ENCODE data around the gene CTDSPL.

Gene CTDSPL

DNA sequence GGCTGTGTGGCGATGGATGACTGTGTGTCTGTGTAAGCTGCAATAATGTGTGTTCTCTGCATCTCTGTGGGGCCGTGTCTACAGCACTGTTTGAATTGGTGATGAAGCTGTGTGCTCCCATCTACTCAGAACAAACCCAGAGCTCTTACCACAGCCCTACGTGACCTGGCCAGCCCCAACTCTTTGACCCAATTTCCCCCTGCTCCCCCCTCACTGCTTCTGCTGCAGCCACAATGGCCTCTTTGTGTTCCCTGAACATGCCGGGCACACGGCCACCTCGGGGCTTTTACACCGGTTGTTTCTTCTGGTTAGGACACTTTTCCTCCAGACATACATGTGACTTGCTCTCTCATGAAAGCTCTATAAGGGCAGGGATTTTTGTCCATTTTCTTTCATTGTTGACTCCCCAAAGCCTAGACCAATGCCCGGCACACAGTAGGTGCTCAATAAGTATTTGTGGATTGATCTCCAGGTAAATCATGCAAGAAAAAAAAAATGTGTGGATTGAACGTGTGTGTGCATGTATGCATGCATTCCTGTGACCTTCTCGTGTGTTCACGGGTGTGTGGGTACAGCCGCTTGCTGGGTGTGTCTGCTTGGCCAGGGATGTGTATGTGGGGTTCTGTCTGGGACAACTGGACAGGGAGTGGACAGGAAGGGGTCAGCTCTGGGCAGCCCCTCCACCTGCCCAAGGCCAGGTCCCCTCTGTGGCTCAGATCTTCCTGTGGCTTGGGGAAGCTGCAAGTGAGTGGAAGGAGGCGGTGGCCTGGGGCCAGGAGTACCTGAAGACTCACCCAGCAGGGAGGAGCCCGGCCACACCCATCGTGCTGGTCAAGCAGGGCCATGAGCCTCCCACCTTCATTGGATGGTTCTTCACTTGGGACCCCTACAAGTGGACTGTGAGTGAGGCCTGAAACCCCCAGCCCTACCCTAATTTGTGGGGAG, 143.7 kb downstream of the CTDSPL start:
- DNase-seq, result no peak

- no peak for DNase-seq
Observed at GRCh38 chr3:38006031-38006430, 144.4 kb downstream of the CTDSPL start.

DNA sequence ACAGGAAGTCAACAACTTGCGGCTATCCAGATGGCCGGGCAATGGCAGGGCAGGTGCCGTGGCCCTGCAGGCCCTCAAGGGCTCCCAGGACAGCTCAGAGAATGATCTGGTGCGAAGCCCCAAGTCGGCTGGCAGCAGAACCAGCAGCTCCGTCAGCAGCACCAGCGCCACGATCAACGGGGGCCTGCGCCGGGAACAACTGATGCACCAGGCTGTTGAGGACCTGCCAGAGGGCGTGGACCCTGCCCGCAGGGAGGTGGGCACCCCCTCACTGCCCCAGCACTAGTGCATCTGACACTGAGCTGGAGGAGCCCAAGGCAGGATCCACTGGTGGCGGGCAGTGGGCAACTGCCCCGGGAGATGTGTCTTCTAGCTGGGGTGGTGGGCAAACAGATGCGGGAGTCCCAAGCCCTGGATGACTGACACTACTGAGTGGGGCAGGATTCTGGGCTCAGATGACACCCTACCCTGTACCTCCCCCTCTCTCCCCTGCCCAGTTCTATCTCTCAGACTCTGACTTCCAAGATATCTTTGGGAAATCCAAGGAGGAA, 144.8 kb downstream of the CTDSPL start:
- DNase-seq, result no peak

- DNase-seq, result no peak
Observed at GRCh38 chr3:38007754-38008090, 146.0 kb downstream of the CTDSPL start.

DNA sequence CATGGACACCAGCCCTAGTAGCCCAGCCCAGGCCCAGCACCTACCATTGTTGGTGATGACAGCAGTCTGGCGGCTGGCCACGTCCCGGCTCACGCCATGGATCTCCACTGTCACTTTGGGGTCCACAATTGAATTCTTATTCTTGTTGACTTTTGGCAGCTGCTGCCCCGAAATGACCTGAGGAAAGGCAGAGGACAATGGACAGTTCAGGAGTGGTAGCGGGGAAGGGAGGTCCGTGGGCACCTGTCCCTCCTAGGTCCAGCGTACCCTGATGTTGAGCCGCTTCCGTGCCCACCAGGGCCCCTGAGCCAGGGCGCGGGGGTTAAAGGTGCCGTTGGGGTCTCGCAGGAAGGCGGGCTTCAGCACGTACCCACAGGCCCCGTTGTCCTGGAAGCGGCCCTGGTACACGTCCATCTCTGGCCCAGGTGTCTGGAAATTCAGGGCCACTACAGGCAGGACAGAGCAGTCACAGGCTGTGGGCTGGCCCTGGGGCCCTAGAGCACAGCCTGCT, 146.6 kb downstream of the CTDSPL start:
- no peak for DNase-seq

- no peak for DNase-seq
Observed at GRCh38 chr3:38008971-38009580, 147.4 kb downstream of the CTDSPL start.

DNA sequence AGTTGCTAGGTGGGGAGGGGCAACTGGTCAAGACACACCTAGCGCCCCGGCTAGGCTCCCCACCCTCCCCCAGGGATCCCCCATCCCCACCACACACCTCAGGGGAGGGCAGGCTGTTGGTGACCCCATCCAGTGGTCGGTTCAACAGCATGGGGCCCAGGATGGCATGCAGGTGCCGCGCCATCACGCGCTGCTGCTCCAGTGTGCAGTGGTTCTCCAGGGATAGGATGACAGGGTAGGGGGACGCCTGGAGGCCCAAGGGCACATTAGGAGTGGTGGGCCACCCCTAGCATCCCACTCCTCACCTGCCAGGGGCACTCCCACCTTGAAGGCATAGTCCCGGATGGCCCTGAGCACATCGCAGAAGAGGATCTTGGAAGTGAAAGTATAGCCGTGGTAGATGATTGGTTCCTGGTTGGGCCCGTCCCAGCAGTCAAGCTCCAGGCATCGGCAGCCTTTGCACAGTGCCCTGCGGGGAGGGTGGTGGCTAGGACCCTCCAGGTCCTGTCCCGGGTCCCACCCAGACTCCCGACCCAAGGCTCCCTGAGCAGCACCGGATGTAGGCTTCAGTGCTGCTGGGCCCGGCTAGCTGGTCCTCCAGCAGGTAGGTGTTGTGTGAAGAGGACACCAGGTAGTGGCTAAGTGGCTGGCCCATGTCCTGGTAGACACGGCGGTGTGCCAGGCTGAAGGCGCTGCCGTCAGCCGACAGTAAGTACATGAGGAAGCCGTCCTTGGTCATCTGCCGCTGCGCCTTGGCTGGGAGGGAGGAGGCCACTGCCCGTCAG, 148.3 kb downstream of the CTDSPL start:
- DNase-seq, result no peak

DNA sequence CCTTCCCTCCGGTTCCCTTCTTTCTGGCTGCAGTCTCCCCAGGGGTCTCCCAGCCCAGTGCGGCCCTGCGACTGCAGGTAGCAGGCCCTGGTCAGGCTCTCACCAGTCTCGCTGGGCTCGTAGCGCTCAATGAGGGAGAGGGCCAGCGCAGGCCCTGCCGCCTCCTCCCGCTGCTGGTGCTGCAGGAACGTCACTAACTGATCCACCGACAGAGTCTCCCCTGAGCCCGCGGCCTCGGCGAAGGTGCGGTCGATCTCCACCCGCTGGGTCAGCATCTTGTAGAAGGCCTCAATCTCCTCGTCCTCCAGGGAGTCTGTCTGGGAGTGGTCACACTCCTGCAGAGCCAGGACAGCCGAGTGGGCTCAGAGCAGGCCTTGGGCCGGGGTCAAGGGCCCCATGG, 149.4 kb downstream of the CTDSPL start:
- no peak for DNase-seq

- DNase-seq, result no peak
Observed at GRCh38 chr3:38015485-38015884, 153.8 kb downstream of the CTDSPL start.

GRCh38 chr3:38015984-38016383, 154.3 kb downstream of the CTDSPL start:
- no peak for DNase-seq

- DNase-seq, result no peak
Observed at GRCh38 chr3:38016410-38016809, 154.7 kb downstream of the CTDSPL start.

GRCh38 chr3:38016847-38017444, 155.3 kb downstream of the CTDSPL start:
- no peak for DNase-seq

DNA sequence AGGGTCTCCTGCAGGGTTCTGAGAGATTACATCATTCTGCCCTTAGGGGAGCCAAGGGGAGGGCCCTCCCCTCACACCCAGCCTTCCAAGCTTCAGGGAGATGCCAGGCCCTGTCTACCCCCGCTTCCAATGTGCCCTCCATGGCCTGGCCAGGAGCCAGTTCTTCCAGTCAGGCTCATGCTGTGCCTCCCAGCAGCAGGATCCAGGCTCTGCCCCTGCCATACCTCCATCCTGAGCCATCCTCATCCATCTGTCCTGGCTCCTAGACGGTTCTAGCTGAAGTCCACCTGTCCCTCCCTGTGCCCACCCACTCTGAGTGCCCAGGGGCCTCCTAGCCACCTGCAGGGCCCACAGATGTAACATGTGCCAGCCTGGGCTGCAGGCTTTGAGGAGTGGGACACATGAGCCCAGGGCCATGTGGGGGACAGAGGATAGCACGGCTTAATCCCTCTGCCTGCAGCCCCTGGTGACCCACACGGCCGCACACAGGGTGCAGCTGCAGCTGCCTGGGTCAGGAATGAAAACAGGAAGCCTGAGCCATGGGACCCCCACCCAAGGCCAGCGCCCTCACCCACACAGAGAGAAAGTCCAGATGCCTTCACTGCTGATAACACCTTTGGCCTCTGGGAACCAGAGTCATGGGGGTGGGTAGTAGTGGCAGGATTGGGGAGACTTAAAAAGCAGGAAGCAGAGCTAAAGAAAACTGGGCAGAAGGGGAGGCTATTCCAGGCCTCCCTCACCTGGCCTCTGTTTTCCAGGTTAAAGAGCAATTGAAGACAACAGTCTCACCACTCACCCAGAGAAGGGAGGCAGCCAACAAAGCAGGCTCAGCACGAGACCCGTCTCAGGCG, 156.0 kb downstream of the CTDSPL start:
- no peak for DNase-seq

- DNase-seq, result no peak
Observed at GRCh38 chr3:38018296-38019266, 156.9 kb downstream of the CTDSPL start.

GRCh38 chr3:38019658-38020341, 158.1 kb downstream of the CTDSPL start:
- DNase-seq, result no peak

- no peak for DNase-seq
Observed at GRCh38 chr3:38020342-38020726, 158.7 kb downstream of the CTDSPL start.

DNA sequence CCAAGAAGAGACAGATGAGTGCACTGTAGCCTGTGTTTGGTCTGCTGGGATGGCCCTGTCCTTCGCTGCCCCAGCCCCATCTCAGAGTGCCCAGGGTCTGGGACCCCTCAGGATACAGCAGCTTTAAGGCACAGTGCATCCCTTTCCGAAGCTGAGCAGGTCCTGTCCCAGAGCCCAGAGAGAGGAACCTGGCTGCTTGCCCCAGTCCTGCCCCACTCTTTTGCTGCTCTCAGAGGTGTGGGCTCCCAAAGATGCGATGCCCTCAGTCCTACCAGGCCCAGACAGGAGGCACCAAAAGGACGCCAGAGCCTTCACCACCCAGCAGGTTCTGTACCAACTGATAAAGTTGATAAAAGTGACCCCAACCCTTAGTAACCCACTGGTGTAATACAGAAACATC, 159.5 kb downstream of the CTDSPL start:
- no peak for DNase-seq

GRCh38 chr3:38022301-38022700, 160.6 kb downstream of the CTDSPL start:
- no peak for DNase-seq

GRCh38 chr3:38022896-38023709, 161.4 kb downstream of the CTDSPL start:
- DNase-seq, result no peak

Measured in activated CD8-positive, alpha-beta memory T cell treated with anti-CD3 and anti-CD28 coated beads for 24 hours (primary cell).